ENCODE data around the gene METTL18.

METTL18 gene

DNA sequence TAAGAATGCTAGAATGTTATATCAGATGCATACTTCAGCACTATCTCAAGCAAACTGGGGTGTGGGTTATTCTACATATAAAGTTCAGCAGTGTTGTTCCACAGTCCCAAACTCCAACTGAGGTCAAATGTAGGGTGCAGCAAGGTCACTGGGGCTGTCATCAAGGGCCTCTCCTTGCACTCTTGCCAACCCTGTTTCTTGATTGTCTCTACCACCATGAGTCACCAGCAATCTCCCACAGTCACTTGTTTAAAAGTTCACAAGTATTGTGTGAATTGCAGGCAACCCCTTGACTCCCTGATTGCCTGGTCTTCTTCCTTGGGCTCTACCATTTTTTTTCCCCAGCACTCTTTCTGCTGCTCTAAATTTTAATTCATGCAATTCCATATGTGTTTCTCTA is 10.6 kb downstream of the METTL18 start:
- no peak for DNase-seq

DNA sequence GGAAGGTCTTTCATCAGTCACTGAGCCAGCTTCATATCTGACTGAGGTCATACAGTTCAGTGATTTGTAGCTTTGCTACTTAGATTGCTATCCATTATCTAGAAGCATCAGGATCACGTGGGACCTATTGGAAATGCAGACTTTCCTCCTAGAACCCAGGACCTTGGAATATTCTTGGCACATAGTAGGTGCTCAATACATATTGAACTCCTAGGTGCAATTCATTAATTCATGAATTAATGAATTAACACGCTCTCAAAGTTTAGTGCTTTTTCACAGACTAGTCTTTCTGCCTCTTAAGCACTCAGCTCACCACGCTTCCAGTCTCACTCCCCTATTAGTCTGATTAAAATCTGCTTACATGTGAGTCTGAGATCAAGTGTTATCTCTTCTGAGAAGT is 12.1 kb downstream of the METTL18 start:
- DNase-seq = no peak

DNA sequence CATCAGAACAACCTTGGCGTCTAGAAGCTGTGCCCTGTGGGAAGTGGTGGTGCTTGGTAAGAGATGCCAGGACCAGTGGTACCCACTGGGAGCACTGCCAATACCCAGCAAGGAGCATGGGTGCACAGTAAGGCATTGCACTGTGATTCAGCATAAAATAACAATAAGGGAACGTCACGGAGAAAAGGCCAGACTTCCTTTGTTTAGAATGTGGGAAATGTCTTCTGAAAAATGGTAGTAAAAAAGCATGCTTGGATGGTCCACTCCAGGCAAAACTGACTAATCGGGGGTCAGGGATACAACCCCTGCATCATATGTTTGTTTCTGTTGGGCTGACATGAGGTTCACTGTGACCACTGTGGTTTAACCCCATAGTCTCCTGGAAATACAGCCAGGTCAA is 14.7 kb downstream of the METTL18 start:
- no peak for DNase-seq

DNA sequence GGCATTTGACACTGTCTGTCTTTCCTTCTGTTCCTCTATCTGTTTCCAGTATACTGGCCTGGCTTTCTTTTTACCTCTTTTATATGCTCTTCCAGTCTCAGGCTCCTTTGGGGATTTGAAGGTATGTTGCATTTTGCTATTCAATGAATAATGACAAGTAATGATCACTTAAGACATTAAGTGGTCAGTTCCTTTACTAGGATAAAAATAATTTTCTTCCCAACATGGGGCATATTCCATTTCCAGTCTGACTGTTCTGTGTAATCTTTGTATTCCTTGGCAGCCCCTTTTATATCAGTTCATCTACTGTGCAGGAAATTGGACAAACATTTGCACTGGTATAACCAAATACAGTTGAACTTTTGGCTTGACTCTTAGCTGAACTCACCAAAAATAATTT is 15.6 kb downstream of the METTL18 start:
- no peak for DNase-seq

DNA sequence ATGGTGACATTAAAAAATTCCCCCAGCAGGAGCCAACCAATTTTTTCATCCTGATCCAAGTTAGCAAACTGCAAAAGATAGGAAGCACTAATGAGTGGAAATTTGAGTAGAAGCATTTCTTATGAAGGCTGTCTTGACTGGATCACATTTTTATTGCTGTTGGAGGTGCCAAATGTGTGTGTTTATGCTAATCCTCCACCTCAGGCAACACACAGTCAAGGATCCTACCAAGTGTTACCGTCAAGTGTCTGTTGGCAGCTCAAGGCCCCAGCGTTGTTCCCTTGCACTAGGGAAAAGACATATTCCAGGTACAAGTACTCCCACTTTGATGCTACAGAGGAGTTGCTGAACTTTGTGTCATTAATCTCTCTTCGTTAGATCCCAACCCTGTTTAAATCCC is 18.3 kb downstream of the METTL18 start:
- no peak for DNase-seq

DNA sequence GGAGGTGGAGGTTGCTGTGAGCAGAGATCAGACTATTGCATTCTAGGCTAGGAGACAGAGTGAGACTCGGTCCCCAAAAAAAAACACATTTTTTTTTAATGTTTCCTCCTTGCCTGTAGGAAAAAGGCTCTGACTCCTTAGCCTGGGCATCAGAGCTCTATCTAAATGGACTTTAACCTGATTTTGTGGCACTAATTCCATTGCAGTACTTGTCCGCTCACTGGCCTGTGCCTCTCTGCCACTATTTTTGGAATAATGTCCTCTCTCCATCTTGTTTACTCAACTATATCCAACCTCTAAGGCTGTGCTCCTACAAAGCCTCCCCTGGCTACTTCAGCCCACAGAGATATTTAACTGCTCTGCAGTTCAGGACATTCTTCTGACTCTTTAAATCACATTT is 26.5 kb downstream of the METTL18 start:
- no peak for DNase-seq

DNA sequence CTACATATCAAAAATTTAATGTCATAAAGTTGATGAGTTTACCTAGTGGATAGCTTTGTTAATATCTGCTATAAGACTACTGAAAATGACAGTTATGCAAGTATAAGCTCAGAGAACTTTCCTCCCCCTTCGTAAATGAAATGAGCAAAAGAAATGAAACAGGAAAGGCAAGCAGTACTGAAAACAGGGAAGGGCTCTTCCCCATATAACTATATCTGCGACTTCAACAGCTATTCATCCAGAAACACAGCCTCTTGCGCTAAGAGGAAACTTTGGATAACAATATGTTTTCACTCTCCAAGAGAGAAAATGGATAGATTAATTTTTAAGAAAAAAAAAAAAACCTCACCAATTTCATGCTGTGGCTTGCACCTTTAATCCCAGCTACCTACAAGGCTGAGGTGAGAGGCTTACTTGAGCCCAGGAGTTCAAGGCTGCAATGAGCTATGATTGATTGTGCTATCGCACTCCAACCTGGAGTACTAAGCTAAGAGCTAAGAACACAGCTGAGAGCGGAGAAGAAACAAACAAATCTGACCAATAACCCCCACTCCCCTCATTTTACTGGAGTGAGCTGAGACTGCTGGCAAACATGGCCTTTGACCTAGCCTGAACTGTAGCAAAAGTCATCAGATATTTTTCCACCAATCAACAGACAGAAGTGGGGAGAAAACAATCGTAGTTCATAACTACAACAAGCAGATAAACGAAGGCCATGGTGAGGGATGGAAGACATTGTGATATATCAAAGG is 29.0 kb downstream of the METTL18 start:
- DNase-seq = no peak

DNA sequence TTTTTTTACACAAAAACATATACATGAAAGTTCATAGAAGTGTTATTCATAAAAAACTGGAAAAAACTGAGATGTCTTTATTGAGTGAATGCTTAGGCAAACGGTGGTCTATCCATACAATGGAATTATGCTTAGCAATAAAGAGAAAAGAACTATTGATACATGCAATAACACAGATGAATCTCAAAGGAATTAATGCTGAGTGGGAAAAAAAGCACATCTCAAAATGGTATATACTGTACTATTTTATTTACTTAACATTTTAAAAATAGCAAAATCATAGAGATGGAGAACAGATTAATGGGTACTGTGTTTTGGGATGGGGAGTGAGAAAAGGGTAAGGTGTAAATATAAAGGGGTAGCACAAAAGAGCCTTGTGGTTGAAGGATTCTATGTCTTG is 29.8 kb downstream of the METTL18 start:
- DNase-seq = no peak

DNA sequence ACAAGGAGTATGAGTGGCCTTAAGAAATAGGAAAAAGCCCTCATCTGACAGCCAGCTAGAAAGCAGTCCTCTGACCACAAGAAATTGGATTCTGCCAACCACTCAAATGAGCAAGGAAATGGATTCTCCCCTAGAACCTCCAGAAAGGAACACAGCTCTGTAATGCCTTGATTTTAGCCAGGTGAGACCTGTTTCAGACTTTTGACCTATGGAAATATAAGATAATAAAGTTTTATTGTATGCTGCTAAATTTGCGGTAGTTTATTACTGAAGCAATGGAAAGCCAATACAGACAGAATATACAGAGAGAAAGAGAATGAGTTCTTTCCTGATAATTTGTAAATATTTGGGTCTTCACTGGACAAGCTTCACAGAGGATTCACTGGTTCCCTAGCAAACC is 32.0 kb downstream of the METTL18 start:
- no peak for DNase-seq

DNA sequence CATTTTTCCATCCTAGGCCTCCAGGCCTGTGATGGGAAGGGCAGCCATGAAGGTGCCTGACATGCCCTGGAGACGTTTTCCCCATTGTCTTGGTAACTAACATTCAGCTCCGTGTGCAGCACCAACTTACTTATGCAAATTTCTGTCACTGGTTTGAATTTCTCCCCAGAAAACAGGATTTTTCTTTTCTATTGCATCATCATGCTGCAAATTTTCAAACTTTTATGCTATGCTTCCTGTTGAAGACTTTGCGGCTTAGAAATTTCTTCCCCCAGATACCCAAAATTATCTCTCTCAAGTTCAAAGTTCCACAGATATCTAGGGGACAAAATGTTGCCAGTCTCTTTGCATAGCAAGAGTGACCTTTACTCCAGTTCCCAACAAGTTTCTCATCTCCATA is 35.7 kb downstream of the METTL18 start:
- no peak for DNase-seq

DNA sequence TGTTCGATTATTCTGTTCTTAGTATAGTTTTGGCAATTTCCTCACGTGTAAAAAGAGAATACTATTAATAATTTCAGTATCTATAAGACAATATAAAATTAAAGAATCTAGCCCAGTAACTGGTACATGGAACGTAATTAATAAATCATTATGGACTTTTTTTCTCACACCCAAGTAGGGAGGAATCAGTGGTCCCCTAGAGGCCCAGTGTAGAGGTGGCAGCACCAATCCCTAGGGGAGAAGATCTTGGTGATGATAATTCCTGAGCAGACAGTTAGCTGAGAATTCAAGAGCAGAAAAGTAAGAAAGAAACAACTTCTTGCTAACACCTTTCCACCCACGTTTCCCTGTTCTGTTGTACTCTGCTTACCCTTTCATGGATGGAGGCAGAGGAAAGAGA is 41.2 kb downstream of the METTL18 start:
- DNase-seq = no peak

DNA sequence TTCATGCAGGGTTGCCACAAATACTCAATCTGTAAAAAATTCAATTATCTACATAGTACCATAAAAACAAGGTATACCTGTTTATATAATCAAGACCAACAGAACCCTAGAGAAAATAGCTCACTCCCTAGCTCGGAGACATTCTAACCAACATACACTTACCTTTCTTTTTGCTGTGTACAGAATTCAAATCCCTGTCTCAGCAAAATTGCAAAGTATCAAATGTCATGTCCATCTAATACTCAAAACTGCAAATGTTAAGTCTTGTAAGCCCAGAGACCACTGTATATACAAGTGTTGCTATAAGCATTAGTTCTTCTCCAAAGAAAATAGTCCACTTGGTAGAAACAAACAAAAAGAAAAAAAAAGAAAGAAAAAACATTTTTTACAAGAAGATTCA is 44.7 kb downstream of the METTL18 start:
- DNase-seq = no peak

DNA sequence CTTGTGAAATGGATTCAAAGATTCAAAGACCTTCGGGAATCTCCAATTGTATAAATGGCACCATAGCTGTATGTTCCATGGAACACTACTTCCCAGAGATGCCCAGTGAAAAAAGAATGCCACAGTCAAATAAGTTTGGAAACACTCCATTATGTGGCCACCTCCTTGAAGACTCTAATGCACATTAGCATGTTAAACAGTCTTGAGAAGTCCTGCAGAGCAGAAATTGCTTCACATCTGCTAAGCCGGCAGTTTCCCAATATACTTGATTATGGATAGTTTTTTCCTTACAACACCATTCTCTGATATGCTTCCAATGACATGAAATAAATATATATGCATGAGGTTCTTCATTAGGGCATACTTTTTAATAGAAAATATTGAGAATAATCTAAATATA is 48.2 kb downstream of the METTL18 start:
- DNase-seq = no peak

DNA sequence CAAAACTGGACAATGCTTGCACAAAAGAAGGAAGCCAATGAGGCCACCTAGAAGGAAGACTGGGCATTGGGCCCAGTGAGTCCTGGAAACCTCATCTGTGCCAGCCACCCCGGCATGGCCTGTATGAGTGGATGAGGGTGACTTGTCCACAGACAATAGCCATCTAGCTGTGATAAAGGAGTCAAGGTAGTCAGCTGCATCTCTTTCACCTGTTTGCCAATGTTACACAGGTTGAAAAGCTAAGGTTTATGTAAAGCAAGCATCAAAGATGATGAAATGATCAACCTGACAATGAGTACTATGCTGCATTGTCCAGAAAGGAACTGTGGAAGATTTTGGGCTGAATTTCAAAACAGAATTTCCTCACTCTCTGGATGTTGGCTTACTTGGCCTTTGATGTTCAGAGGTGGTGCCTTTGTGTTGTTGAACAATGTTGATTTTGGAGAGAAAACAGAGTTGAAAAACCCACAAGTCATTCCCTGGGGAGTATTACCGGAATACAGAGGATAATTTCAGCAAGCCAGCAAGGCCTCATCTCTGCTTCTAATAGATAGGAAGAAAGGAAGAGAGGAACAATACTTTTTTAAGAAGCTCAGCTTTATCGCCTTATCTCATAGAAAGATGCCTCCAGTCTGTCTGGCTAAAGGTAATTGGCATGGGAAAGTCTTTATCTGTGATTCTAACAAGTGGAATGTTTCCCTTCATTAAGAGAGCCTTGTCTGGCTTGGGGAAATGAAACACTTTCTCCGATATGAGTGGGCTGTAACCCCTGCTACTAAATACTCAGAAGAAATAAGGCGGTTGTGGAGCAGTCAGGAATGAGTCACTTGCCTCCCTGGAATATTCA is 49.5 kb downstream of the METTL18 start:
- no peak for DNase-seq

All from NCI-H187 (cell line).